Measurements from ENCODE around the gene COL6A1. TPM values are rescaled to one million over a fixed set of nuclear protein-coding genes. Genes with fewer than 3 reads are reported as not detected.

The COL6A1 gene
- total RNA-seq, 1 donor from 2014 or later = 154 TPM

GRCh38 chr21:45979141-45979631 is 2.4 kb upstream of the COL6A1 start:
- TF ChIP-seq CTCF (IDR thresholded peaks at IDR 0.05; ENCODE audit: borderline replicate concordance) = no peak
- Histone ChIP-seq H3K36me3 (peaks cover 8% of the 10 kb centered on the region), H3K27me3 (ENCODE audit: low read depth) (no peaks in the 10 kb centered on the region), H3K4me1 (peaks cover 71% of the 10 kb centered on the region), H3K27ac (replicated peaks) (peak overlapping the region; percentile 71), H3K9me3 (replicated peaks) (no peaks in the 10 kb centered on the region), H3K4me3 (no peak overlapping the region)
- DNase-seq = peak; percentile 25
- intact Hi-C loops (cut with micrococcal nuclease) = loop anchor here (10.0 kb wide), 1 partner anchor 126 kb away; no protein-coding TSS in a partner anchor

GRCh38 chr21:45979651-45980050 is 1.9 kb upstream of the COL6A1 start:
- peak overlapping the region; percentile 71 for H3K27ac ChIP-seq (replicated peaks)
- H3K9me3 ChIP-seq (replicated peaks) = no peaks in the 10 kb centered on the region
- no peak for TF ChIP-seq CTCF (IDR thresholded peaks at IDR 0.05; ENCODE audit: borderline replicate concordance)
- H3K36me3 ChIP-seq = peaks cover 13% of the 10 kb centered on the region
- H3K4me1 ChIP-seq = peaks cover 71% of the 10 kb centered on the region
- DNase-seq = peak; percentile 15
- H3K27me3 ChIP-seq (ENCODE audit: low read depth) = no peaks in the 10 kb centered on the region
- intact Hi-C loops (cut with micrococcal nuclease) = loop anchor here (10.0 kb wide), 1 partner anchor 125 kb away; no protein-coding TSS in a partner anchor
- H3K4me3 ChIP-seq = no peak overlapping the region

DNA sequence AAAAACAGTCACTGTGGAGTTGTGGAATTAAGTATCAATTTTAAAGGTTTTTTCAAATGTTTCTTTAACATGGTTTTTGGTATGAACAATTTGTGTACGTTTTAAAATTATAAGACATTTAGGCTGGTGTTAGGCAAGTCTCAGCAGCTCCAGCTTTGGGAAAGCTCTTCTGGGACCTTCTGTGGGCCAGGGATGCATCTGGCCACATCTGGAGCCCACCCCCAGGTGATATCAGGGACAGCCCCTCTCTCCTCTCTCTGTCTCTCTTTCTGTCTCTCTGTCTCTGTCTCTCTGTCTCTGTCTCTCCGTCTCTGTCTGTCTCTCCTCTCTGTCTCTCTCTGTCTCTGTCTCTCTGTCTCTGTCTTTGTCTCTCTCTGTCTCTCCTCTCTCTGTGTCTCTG is 1.3 kb upstream of the COL6A1 start:
- DNase-seq = no peak
- Histone ChIP-seq H3K4me1 (peaks cover 70% of the 10 kb centered on the region), H3K27me3 (ENCODE audit: low read depth) (no peaks in the 10 kb centered on the region), H3K9me3 (replicated peaks) (no peaks in the 10 kb centered on the region), H3K36me3 (peaks cover 18% of the 10 kb centered on the region), H3K27ac (replicated peaks) (peak overlapping the region; percentile 71), H3K4me3 (no peak overlapping the region)
- no peak for TF ChIP-seq CTCF (IDR thresholded peaks at IDR 0.05; ENCODE audit: borderline replicate concordance)
- intact Hi-C loops (cut with micrococcal nuclease) = no loop called here

DNA sequence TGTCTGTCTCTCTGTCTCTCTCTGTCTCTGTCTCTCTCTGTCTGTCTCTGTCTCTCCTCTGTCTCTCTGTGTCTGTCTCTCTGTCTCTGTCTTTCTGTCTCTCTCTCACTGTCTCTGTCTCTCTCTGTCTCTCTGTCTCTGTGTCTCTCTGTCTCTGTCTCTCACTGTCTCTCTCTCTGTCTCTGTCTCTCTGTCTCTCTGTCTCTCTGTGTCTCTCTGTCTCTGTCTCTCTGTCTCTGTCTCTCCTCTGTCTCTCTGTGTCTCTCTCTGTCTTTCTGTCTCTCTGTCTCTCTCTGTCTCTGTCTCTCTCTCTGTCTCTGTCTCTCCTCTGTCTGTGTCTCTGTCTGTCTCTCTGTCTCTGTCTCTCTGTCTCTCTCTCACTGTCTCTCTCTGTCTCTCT is 873 bp upstream of the COL6A1 start:
- Histone ChIP-seq H3K4me3 (peak overlapping the region; percentile 99), H3K27ac (replicated peaks) (peak overlapping the region; percentile 90), H3K36me3 (peaks cover 22% of the 10 kb centered on the region), H3K27me3 (ENCODE audit: low read depth) (no peaks in the 10 kb centered on the region), H3K9me3 (replicated peaks) (no peaks in the 10 kb centered on the region), H3K4me1 (peaks cover 71% of the 10 kb centered on the region)
- intact Hi-C loops (cut with micrococcal nuclease) = no loop called here
- TF ChIP-seq CTCF (IDR thresholded peaks at IDR 0.05; ENCODE audit: borderline replicate concordance) = no peak
- no peak for DNase-seq

DNA sequence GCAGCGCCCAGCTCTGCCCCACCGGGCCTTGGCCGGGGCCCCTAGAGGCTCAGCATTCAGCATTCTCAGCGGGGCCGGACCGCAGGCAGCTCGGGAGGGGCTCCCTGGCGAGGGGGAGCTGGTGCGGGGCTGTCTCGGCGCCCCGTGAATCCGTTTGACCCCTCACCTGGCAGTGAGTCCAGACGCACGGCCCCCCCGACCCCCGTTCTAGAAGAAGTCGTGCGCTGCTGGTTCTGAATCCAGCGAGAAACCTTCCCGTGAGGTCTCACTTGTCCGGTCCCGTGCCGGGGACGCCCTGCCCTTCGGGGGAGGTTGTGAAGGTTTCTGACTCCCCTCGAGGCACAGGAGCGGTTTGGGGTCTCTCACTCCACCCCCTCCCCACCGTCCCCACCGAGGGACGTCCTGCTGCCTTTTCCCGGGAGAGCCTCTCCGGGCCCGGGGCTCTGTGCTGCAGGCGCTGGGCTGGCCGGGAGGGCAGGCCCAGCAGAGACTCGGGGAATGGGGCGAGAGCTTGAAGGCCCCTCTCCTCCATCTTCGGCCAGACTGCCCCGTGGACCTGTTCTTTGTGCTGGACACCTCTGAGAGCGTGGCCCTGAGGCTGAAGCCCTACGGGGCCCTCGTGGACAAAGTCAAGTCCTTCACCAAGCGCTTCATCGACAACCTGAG is 655 bp downstream of the COL6A1 start:
- TF ChIP-seq CTCF (IDR thresholded peaks at IDR 0.05; ENCODE audit: borderline replicate concordance) = no peak
- intact Hi-C loops (cut with micrococcal nuclease) = no loop called here

More for the DNA sequence above, 655 bp downstream of the COL6A1 start:
- DNase-seq = no peak
- H3K9me3 ChIP-seq (replicated peaks) = no peaks in the 10 kb centered on the region
- peaks cover 37% of the 10 kb centered on the region for H3K36me3 ChIP-seq
- peak overlapping the region; percentile 99 for H3K4me3 ChIP-seq
- peak overlapping the region; percentile 92 for H3K27ac ChIP-seq (replicated peaks)
- no peaks in the 10 kb centered on the region for H3K27me3 ChIP-seq (ENCODE audit: low read depth)
- H3K4me1 ChIP-seq = peaks cover 77% of the 10 kb centered on the region

Data from left ventricle myocardium inferior (tissue), 1 donor.